CD4-positive, CD25-positive, alpha-beta regulatory T cell (primary cell): ENCODE data around the gene NKD1. TPM values are rescaled to one million over a fixed set of nuclear protein-coding genes. Genes with fewer than 3 reads are reported as not detected.

Experiments used
- ATAC-seq, 2 donors: fragments of 150-1000 bp; cut with Tn5 transposase; one replicate each; pipeline ENCODE4 v1.10.0; 2021; ENCODE audit warnings: low read depth in 2 of 2, moderate number of reproducible peaks in 2 of 2, moderate library complexity in 1 of 2
- DNase-seq, 3 donors: peaks; one replicate each; pipeline versions ENCODE4 v3.0.0 to v3.0.0-alpha.2; 2012 to 2022; ENCODE audit warnings: mixed read lengths in 1 of 3
- H3K27ac ChIP-seq: one replicate; pipeline ENCODE4 v1.7.0; 2013; ENCODE audit warnings: mild to moderate bottlenecking, low read length; ENCODE audit not compliant: insufficient read depth, poor library complexity, severe bottlenecking
- H3K27me3 ChIP-seq: one replicate; pipeline ENCODE4 v1.7.0; 2013; ENCODE audit warnings: low read length; ENCODE audit not compliant: control insufficient read depth, insufficient read depth
- H3K36me3 ChIP-seq: one replicate; pipeline ENCODE4 v1.7.0; 2013; ENCODE audit warnings: mild to moderate bottlenecking, low read length, moderate library complexity; ENCODE audit not compliant: control insufficient read depth, insufficient read depth
- H3K4me1 ChIP-seq: 2 replicates; pipeline ENCODE4 v1.7.0; 2013; ENCODE audit warnings: mild to moderate bottlenecking, low read length; ENCODE audit not compliant: insufficient read depth, control insufficient read depth, poor library complexity, severe bottlenecking
- H3K4me3 ChIP-seq: one replicate; pipeline ENCODE4 v1.7.0; 2013; ENCODE audit warnings: low read depth, mild to moderate bottlenecking, low read length, moderate library complexity
- H3K9me3 ChIP-seq, 2 experiments: 1 replicate in 1 of 2; 2 replicates in 1 of 2; pipeline ENCODE4 v1.7.0; 2013; ENCODE audit warnings: low read length in 2 of 2, mild to moderate bottlenecking in 1 of 2, moderate library complexity in 1 of 2; ENCODE audit not compliant: control insufficient read depth in 2 of 2
- H3K27ac Mint-ChIP-seq, 3 donors: one replicate each; pipeline ENCODE4 v1.8.0; 2020 to 2022; ENCODE audit warnings: mild to moderate bottlenecking in 3 of 3, mixed read lengths in 3 of 3, moderate library complexity in 2 of 3
- H3K27me3 Mint-ChIP-seq: one replicate; pipeline ENCODE4 v1.8.0; 2022; ENCODE audit warnings: mild to moderate bottlenecking, mixed read lengths
- H3K36me3 Mint-ChIP-seq: one replicate; pipeline ENCODE4 v1.8.0; 2020; ENCODE audit warnings: mixed read lengths
- H3K4me1 Mint-ChIP-seq, 4 donors: one replicate each; pipeline ENCODE4 v1.8.0; 2020 to 2022; ENCODE audit warnings: mixed read lengths in 4 of 4, mild to moderate bottlenecking in 1 of 4
- H3K4me3 Mint-ChIP-seq, 4 donors: one replicate each; pipeline ENCODE4 v1.8.0; 2020 to 2022; ENCODE audit warnings: mild to moderate bottlenecking in 4 of 4, mixed read lengths in 4 of 4, moderate library complexity in 3 of 4
- H3K9me3 Mint-ChIP-seq, 7 donors: one replicate each; pipeline ENCODE4 v1.8.0; 2020 to 2022; ENCODE audit warnings: mixed read lengths in 7 of 7, mild to moderate bottlenecking in 3 of 7, moderate library complexity in 2 of 7
- polyA plus RNA-seq, 4 donors: library from polyadenylated mRNA; unstranded; fragments of 300-500 nt; fragmentation: Illumina TruSeq; gene quantifications; one replicate each; pipeline ENCODE4 v1.2.3, GENCODE V29; 2021
- total RNA-seq: library from RNA; stranded (reverse); gene quantifications from one replicate; pipeline ENCODE4 v1.2.3, GENCODE V29; 2022

NKD1 gene
- total and polyA plus RNA-seq, 5 donors from 2014 or later = 0.10 to 2.4 (median 0.65) TPM; not detected in 1

- no peaks in the 10 kb centered on the region for H3K27me3 Mint-ChIP-seq
Measured at GRCh38 chr16:50572700-50573099, 24.5 kb downstream of the NKD1 start.

GRCh38 chr16:50573279-50573678 is 25.1 kb downstream of the NKD1 start:
- Histone ChIP-seq H3K4me3 (no peak overlapping the region), H3K36me3 (no peaks in the 10 kb centered on the region), H3K4me1 (no peaks in the 10 kb centered on the region), H3K27ac (no peak overlapping the region), H3K27me3 (no peaks in the 10 kb centered on the region), H3K9me3 (no peaks in the 10 kb centered on the region)
- Mint-ChIP-seq H3K4me1 (peaks cover 0 to 2% (median under 1%) of the 10 kb centered on the region in 4 donors), H3K27ac (no peak overlapping the region), H3K4me3 (no peak overlapping the region), H3K36me3 (peaks cover 13% of the 10 kb centered on the region), H3K27me3 (no peaks in the 10 kb centered on the region), H3K9me3 (no peaks in the 10 kb centered on the region)
- DNase-seq (no peak), ATAC-seq (no peak)

More at GRCh38 chr16:50572700-50573099, 24.5 kb downstream of the NKD1 start:
- no peaks in the 10 kb centered on the region for H3K4me1 ChIP-seq
- Mint-ChIP-seq H3K9me3 (no peaks in the 10 kb centered on the region), H3K4me1 (peaks cover 0 to 2% (median 1%) of the 10 kb centered on the region in 4 donors), H3K4me3 (no peak overlapping the region), H3K27ac (peak overlapping the region in 1 of 3 donors; percentile 63), H3K36me3 (peaks cover 13% of the 10 kb centered on the region)
- no peak overlapping the region for H3K4me3 ChIP-seq
- ATAC-seq (no peak), DNase-seq (no peak)
- no peaks in the 10 kb centered on the region for H3K27me3 ChIP-seq
- no peaks in the 10 kb centered on the region for H3K36me3 ChIP-seq
- no peaks in the 10 kb centered on the region for H3K9me3 ChIP-seq
- H3K27ac ChIP-seq = no peak overlapping the region

DNA sequence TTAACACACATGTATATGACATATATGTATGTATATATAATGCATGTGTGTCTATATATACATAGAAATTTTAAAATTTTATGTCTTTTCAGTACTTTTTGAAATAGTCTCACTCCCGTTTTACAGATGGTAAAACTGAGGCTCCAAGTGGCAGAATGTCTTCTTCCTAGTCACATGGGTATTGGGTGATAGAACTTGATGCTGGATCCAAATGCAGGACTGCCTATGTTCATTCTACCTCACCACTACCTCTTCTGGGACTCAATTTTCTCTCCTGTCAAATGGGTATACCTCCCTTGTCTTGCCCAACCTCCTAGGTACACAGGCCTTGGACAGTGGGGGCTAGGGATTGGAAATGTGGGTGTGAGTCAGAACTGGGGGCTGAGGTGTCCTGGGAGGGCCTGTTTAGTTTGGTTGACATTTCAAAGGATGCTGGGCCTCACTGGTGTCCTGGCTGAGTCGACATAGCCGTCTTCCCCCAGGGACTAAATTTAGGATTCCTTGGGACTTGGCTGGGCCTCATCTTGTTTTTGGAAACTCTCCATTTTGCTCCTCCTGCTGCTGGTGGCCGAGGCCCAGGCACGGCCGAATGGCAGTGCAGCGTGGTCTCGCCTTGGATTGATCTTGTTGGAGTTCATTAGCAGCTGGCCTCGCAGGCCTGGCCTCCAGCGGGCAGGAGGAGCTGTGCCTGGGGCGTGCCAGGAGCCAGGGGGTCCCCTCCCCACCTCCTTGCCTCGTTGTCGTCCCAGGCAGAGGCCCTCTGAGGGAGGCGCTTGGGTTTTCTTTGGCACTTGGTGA is 25.9 kb downstream of the NKD1 start:
- Histone ChIP-seq H3K36me3 (no peaks in the 10 kb centered on the region), H3K27me3 (no peaks in the 10 kb centered on the region), H3K4me3 (no peak overlapping the region), H3K27ac (no peak overlapping the region), H3K9me3 (no peaks in the 10 kb centered on the region), H3K4me1 (no peaks in the 10 kb centered on the region)
- H3K4me3 Mint-ChIP-seq = no peak overlapping the region
- DNase-seq (no peak), ATAC-seq (no peak)
- no peaks in the 10 kb centered on the region for H3K27me3 Mint-ChIP-seq
- H3K4me1 Mint-ChIP-seq = peaks cover 0 to 2% (median under 1%) of the 10 kb centered on the region in 4 donors
- no peaks in the 10 kb centered on the region for H3K9me3 Mint-ChIP-seq
- peaks cover 17% of the 10 kb centered on the region for H3K36me3 Mint-ChIP-seq
- no peak overlapping the region for H3K27ac Mint-ChIP-seq

GRCh38 chr16:50574745-50575136 is 26.5 kb downstream of the NKD1 start:
- no peak overlapping the region for H3K4me3 ChIP-seq
- no peak for DNase-seq
- H3K27ac ChIP-seq = no peak overlapping the region
- ATAC-seq = no peak
- no peaks in the 10 kb centered on the region for H3K4me1 ChIP-seq
- Mint-ChIP-seq H3K27me3 (no peaks in the 10 kb centered on the region), H3K4me1 (peaks cover 0 to 2% (median under 1%) of the 10 kb centered on the region in 4 donors), H3K36me3 (peaks cover 13% of the 10 kb centered on the region), H3K4me3 (no peak overlapping the region), H3K27ac (no peak overlapping the region), H3K9me3 (no peaks in the 10 kb centered on the region)
- H3K36me3 ChIP-seq = no peaks in the 10 kb centered on the region
- no peaks in the 10 kb centered on the region for H3K9me3 ChIP-seq
- H3K27me3 ChIP-seq = no peaks in the 10 kb centered on the region

GRCh38 chr16:50575743-50576142 is 27.5 kb downstream of the NKD1 start:
- ATAC-seq = no peak
- peaks cover 18% of the 10 kb centered on the region for H3K36me3 Mint-ChIP-seq
- no peaks in the 10 kb centered on the region for H3K36me3 ChIP-seq

GRCh38 chr16:50576403-50577113 is 28.4 kb downstream of the NKD1 start:
- H3K4me1 Mint-ChIP-seq = peaks cover 0 to 2% (median under 1%) of the 10 kb centered on the region in 4 donors
- Histone ChIP-seq H3K4me3 (no peak overlapping the region), H3K36me3 (no peaks in the 10 kb centered on the region), H3K27ac (no peak overlapping the region), H3K9me3 (no peaks in the 10 kb centered on the region), H3K4me1 (no peaks in the 10 kb centered on the region), H3K27me3 (no peaks in the 10 kb centered on the region)
- no peak for DNase-seq
- no peaks in the 10 kb centered on the region for H3K9me3 Mint-ChIP-seq
- ATAC-seq = no peak
- no peak overlapping the region for H3K4me3 Mint-ChIP-seq
- H3K27me3 Mint-ChIP-seq = no peaks in the 10 kb centered on the region
- H3K27ac Mint-ChIP-seq = no peak overlapping the region
- H3K36me3 Mint-ChIP-seq = peaks cover 17% of the 10 kb centered on the region

More at GRCh38 chr16:50575743-50576142, 27.5 kb downstream of the NKD1 start:
- Histone ChIP-seq H3K27ac (no peak overlapping the region), H3K4me3 (no peak overlapping the region), H3K9me3 (no peaks in the 10 kb centered on the region), H3K4me1 (no peaks in the 10 kb centered on the region), H3K27me3 (no peaks in the 10 kb centered on the region)
- peaks cover 0 to 2% (median under 1%) of the 10 kb centered on the region in 4 donors for H3K4me1 Mint-ChIP-seq
- H3K4me3 Mint-ChIP-seq = no peak overlapping the region
- H3K27me3 Mint-ChIP-seq = no peaks in the 10 kb centered on the region
- no peaks in the 10 kb centered on the region for H3K9me3 Mint-ChIP-seq
- DNase-seq = no peak
- no peak overlapping the region for H3K27ac Mint-ChIP-seq

GRCh38 chr16:50578137-50578536 is 29.9 kb downstream of the NKD1 start:
- no peaks in the 10 kb centered on the region for H3K36me3 ChIP-seq
- no peak for ATAC-seq
- H3K27ac Mint-ChIP-seq = peak overlapping the region in 1 of 3 donors; percentile 4

More at GRCh38 chr16:50578137-50578536, 29.9 kb downstream of the NKD1 start:
- peaks cover 0 to 2% (median under 1%) of the 10 kb centered on the region in 4 donors for H3K4me1 Mint-ChIP-seq
- no peaks in the 10 kb centered on the region for H3K27me3 Mint-ChIP-seq
- H3K9me3 Mint-ChIP-seq = no peaks in the 10 kb centered on the region
- no peak overlapping the region for H3K4me3 Mint-ChIP-seq
- Histone ChIP-seq H3K4me3 (no peak overlapping the region), H3K27me3 (no peaks in the 10 kb centered on the region), H3K9me3 (no peaks in the 10 kb centered on the region), H3K27ac (no peak overlapping the region), H3K4me1 (no peaks in the 10 kb centered on the region)
- no peak for DNase-seq
- H3K36me3 Mint-ChIP-seq = peaks cover 11% of the 10 kb centered on the region
